Hepatocyte (in vitro differentiated cells): ENCODE measurements around the gene PVR.

Source experiments
- EZH2 ChIP-seq: fragments of 200-600 bp; sonication (generic); IDR thresholded peaks from 2 replicates; pipeline ENCODE4 v1.6.1; 2016; ENCODE audit warnings: antibody characterized with exemption, mild to moderate bottlenecking, borderline replicate concordance
- EZH2phosphoT487 ChIP-seq: fragments of 200-600 bp; sonication (generic); IDR thresholded peaks from one replicate; pipeline ENCODE4 v1.6.1; 2018; ENCODE audit warnings: antibody characterized with exemption, mild to moderate bottlenecking, low read depth, moderate library complexity; ENCODE audit not compliant: unreplicated experiment, severe bottlenecking
- TF ChIP-seq, protein P1 (sequence below): fragments of 200-600 bp; sonication (generic); IDR thresholded peaks from 2 replicates; pipeline ENCODE4 v1.5.1; 2016; ENCODE audit warnings: antibody characterized with exemption, mild to moderate bottlenecking; ENCODE audit not compliant: poor library complexity

GRCh38 chr19:44696939-44697669 lies 53.4 kb downstream of the PVR start:
- TF ChIP-seq, protein P1, sequence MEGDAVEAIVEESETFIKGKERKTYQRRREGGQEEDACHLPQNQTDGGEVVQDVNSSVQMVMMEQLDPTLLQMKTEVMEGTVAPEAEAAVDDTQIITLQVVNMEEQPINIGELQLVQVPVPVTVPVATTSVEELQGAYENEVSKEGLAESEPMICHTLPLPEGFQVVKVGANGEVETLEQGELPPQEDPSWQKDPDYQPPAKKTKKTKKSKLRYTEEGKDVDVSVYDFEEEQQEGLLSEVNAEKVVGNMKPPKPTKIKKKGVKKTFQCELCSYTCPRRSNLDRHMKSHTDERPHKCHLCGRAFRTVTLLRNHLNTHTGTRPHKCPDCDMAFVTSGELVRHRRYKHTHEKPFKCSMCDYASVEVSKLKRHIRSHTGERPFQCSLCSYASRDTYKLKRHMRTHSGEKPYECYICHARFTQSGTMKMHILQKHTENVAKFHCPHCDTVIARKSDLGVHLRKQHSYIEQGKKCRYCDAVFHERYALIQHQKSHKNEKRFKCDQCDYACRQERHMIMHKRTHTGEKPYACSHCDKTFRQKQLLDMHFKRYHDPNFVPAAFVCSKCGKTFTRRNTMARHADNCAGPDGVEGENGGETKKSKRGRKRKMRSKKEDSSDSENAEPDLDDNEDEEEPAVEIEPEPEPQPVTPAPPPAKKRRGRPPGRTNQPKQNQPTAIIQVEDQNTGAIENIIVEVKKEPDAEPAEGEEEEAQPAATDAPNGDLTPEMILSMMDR: no peak
- TF ChIP-seq EZH2phosphoT487: no peak
- TF ChIP-seq EZH2: no peak
